HepG2 (cell line): ENCODE data around the gene RERE. TPM values are rescaled to one million over a fixed set of nuclear protein-coding genes. Genes with fewer than 3 reads are reported as not detected.
A peak's percentile ranks its signal among the peaks of the same experiment; 100 is the strongest.

Experiments used
- ATAC-seq: fragments of 200-7000 bp; cut with Tn5 transposase; 3 replicates; pipeline ENCODE4 v1.9.1; 2020; ENCODE audit warnings: mild to moderate bottlenecking, moderate library complexity
- BruUV-seq: library from RNA; stranded (reverse); fragments of 400-500 nt; replicated peaks from 2 replicates; lab custom pipeline; 2021; lab: Mats Ljungman, UMichigan
- CTCF ChIA-PET: fragments of 300-600 bp; formaldehyde crosslinking; extraction: SDS; loops from one replicate; lab custom pipeline; 2021; ENCODE audit warnings: low total read pairs, inconsistent platforms, low intra/inter-chr PET ratio; lab: Yijun Ruan, JAX
- POLR2A ChIA-PET: fragments of 350-600 bp; sonication (Branson Sonifier 250); formaldehyde crosslinking; loops from one replicate; lab custom pipeline; 2020; ENCODE audit warnings: antibody characterized with exemption, inconsistent platforms; lab: Yijun Ruan, JAX
- DNase-seq: peaks from one replicate; pipeline ENCODE4 v3.0.0-alpha.2; 2015; ENCODE audit warnings: low spot score
- FAIRE-seq: peaks from 3 replicates; lab custom pipeline; 2011; peaks lifted over from hg19 to GRCh38; lab: Jason Lieb, UNC
- H2AFZ ChIP-seq: one replicate; pipeline ENCODE4 v1.6.1; 2011; ENCODE audit warnings: low read length, inconsistent platforms
- H3K27ac ChIP-seq: fragments of 300-600 bp; 3 replicates; pipeline ENCODE4 v1.8.0; 2011; ENCODE audit warnings: mixed run types, mild to moderate bottlenecking, mixed read lengths, low read length, inconsistent platforms; ENCODE audit not compliant: insufficient read depth; ENCODE audit errors: extremely low read length
- H3K27me3 ChIP-seq, 2 experiments: fragments of 200-600 bp in 1 of 2; 2 replicates in 1 of 2; 3 replicates in 1 of 2; pipeline versions ENCODE4 v1.6.0 to v1.8.0; 2011; ENCODE audit warnings: low read length in 2 of 2, mild to moderate bottlenecking in 2 of 2, moderate library complexity in 2 of 2, inconsistent platforms in 1 of 2; ENCODE audit not compliant: insufficient read depth in 2 of 2, control insufficient read depth in 1 of 2
- H3K36me3 ChIP-seq, 2 experiments: fragments of 200-600 bp in 1 of 2; replicated peaks in 1 of 2; 2 replicates in 1 of 2; 3 replicates in 1 of 2; pipeline versions ENCODE4 v1.5.1 to v1.8.0; 2011; ENCODE audit warnings: low read length in 2 of 2, inconsistent platforms in 1 of 2; ENCODE audit not compliant: insufficient read depth in 2 of 2, control insufficient read depth in 1 of 2
- H3K4me1 ChIP-seq: 2 replicates; pipeline ENCODE4 v1.5.1; 2012; ENCODE audit warnings: low read length, inconsistent platforms; ENCODE audit not compliant: insufficient read depth
- H3K4me2 ChIP-seq: 2 replicates; pipeline ENCODE4 v1.6.0; 2011; ENCODE audit warnings: low read depth, low read length, inconsistent platforms
- H3K4me3 ChIP-seq, 3 experiments: fragments of 200-600 bp in 1 of 3; sonication (generic), shearing (Covaris generic) in 1 of 3; replicated peaks in 1 of 3; 2 replicates each; pipeline ENCODE4 v1.5.1; 2011 to 2016; ENCODE audit warnings: low read length in 3 of 3, inconsistent platforms in 2 of 3, low read depth in 2 of 3, mild to moderate bottlenecking in 2 of 3, control low read depth in 1 of 3, mixed read lengths in 1 of 3; ENCODE audit not compliant: insufficient read depth in 1 of 3
- H3K79me2 ChIP-seq: one replicate; pipeline ENCODE4 v1.6.1; 2011; ENCODE audit warnings: low read length, inconsistent platforms; ENCODE audit not compliant: insufficient read depth
- H3K9ac ChIP-seq: 2 replicates; pipeline ENCODE4 v1.6.0; 2011; ENCODE audit warnings: mild to moderate bottlenecking, low read depth, low read length, inconsistent platforms; ENCODE audit not compliant: insufficient read depth
- H3K9me3 ChIP-seq: 2 replicates; pipeline ENCODE4 v1.5.1; 2012; ENCODE audit warnings: mild to moderate bottlenecking, low read length
- H4K20me1 ChIP-seq: 2 replicates; pipeline ENCODE4 v1.6.0; 2011; ENCODE audit warnings: inconsistent platforms, mild to moderate bottlenecking, low read length, moderate library complexity; ENCODE audit not compliant: insufficient read depth
- FOXP1 ChIP-seq, 2 experiments: fragments of 450-650 bp in 1 of 2; IDR thresholded peaks; 2 replicates each; pipeline ENCODE4 v1.6.1; 2017 to 2018; ENCODE audit warnings: antibody characterized with exemption in 1 of 2
- RBM22 ChIP-seq: fragments of 200-400 bp; formaldehyde crosslinking; optimal IDR thresholded peaks from 2 replicates; pipeline ENCODE3; 2017; ENCODE audit warnings: mild to moderate bottlenecking, low read length, moderate library complexity
- SNRNP70 ChIP-seq: fragments of 200-400 bp; formaldehyde crosslinking; IDR thresholded peaks from 2 replicates; pipeline ENCODE4 v1.6.1; 2017; ENCODE audit warnings: mild to moderate bottlenecking, low read depth, low read length, moderate library complexity
- WGBS: methylation state at CpG from one replicate; pipeline ENCODE4 v1.1.6; 2017; ENCODE audit warnings: low lambda C conversion rate; 5-methylcytosine and 5-hydroxymethylcytosine counted together
- in situ Hi-C: cut with HindIII; loops from 2 replicates; pipeline ENCODE4 v1.10.0; 2017; ENCODE audit warnings: low pct_unique_long_range_greater_than_20kb; ENCODE audit not compliant: extremely low pct_ligation_motif_present
- intact Hi-C: fragments of 100-400 bp; cut with micrococcal nuclease; formaldehyde crosslinking; loops from one replicate; pipeline ENCODE4 v1.10.0; 2022; ENCODE audit not compliant: unreplicated experiment
- polyA plus RNA-seq, 8 experiments: library from polyadenylated mRNA; depleted of rRNA in 3 of 8; stranded (reverse) in 7 of 8; unstranded in 1 of 8; fragments of >200 nt; fragmentation: Illumina TruSeq in 4 of 8; extraction: Trizol in 4 of 8; gene quantifications; 2 replicates each; pipeline versions ENCODE4 v1.2.1 to v1.2.3, GENCODE V29; 2011 to 2016; ENCODE audit warnings: low read depth in 4 of 8, missing spikeins in 1 of 8, mixed read lengths in 1 of 8; ENCODE audit not compliant: insufficient read depth in 1 of 8
- total RNA-seq, 5 experiments: library from RNA; depleted of rRNA; stranded (reverse); fragments of >200 nt; fragmentation: Illumina TruSeq; extraction: Trizol; gene quantifications; 2 replicates each; pipeline ENCODE4 v1.2.3, GENCODE V29; 2016; ENCODE audit warnings: low read depth in 1 of 5
- TF ChIP-seq, protein P1 (sequence below): IDR thresholded peaks from 2 replicates; pipeline ENCODE4 v1.6.1; 2012; ENCODE audit warnings: low read depth, low read length, improper control_type of control experiment
- TF ChIP-seq, protein P2 (sequence below): sonication (generic); formaldehyde crosslinking; IDR thresholded peaks from 2 replicates; pipeline ENCODE4 v1.4.0; 2020; ENCODE audit warnings: missing genetic modification reagents

Gene RERE
- total and polyA plus RNA-seq, 2 of the 13 experiments (the other 11 are each of a cell fraction or from before 2014, with no cell fraction given): 18.3 to 21.9 TPM

DNA sequence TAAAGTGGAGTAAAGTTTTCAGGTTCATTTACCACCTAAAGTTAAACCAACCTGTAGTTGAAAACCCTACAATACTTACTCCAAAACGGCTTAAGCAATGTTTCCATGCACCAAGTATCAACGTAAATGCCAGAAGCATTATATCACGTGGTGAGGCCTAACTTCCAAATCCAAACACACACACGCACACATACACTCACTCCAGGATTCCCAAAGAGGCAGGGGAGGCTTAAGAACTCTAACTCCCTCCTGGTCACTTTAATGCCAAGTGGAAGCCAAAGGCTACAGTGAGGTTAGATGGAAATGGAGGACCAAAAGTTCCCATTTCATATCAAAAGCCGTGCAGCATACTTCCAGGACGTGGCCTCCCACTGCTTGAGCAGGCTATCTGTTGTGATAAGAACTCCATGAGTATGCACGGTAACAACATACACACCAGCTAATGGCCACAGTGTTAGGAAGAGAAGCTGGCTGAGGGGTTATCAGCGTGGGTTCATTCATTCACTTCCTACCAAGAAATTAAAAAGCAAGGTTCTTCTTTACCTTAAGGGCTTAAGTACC is 275.4 kb downstream of the RERE start:
- H3K4me2 ChIP-seq: no peak overlapping the region
- peaks cover 17% of the 10 kb centered on the region for H3K79me2 ChIP-seq
- peaks cover 19 to 40% of the 10 kb centered on the region in 2 experiments for H3K36me3 ChIP-seq
- FAIRE-seq (no peak), ATAC-seq (no peak), DNase-seq (no peak)
- intact Hi-C loops: no loop called here
- peaks cover 22% of the 10 kb centered on the region for H3K4me1 ChIP-seq
- H3K4me3 ChIP-seq: no peak overlapping the region
- ChIA-PET POLR2A (no interaction called here), CTCF (no interaction called here)
- 98% methylated on average over 8 of the region's 8 CpGs for WGBS
- no peak overlapping the region for H3K27ac ChIP-seq
- TF ChIP-seq RBM22: peak; percentile 65
- TF ChIP-seq SNRNP70: no peak
- TF ChIP-seq, protein P1, sequence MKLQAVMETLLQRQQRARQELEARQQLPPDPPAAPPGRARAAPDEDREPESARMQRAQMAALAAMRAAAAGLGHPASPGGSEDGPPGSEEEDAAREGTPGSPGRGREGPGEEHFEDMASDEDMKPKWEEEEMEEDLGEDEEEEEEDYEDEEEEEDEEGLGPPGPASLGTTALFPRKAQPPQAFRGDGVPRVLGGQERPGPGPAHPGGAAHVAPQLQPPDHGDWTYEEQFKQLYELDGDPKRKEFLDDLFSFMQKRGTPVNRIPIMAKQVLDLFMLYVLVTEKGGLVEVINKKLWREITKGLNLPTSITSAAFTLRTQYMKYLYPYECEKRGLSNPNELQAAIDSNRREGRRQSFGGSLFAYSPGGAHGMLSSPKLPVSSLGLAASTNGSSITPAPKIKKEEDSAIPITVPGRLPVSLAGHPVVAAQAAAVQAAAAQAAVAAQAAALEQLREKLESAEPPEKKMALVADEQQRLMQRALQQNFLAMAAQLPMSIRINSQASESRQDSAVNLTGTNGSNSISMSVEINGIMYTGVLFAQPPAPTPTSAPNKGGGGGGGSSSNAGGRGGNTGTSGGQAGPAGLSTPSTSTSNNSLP: no peak
- no peak for TF ChIP-seq FOXP1 (IDR thresholded peaks at IDR 0.05)
- no peak for TF ChIP-seq FOXP1 (CRISPR knock-in tag; IDR thresholded peaks at IDR 0.05)
- TF ChIP-seq, protein P2, sequence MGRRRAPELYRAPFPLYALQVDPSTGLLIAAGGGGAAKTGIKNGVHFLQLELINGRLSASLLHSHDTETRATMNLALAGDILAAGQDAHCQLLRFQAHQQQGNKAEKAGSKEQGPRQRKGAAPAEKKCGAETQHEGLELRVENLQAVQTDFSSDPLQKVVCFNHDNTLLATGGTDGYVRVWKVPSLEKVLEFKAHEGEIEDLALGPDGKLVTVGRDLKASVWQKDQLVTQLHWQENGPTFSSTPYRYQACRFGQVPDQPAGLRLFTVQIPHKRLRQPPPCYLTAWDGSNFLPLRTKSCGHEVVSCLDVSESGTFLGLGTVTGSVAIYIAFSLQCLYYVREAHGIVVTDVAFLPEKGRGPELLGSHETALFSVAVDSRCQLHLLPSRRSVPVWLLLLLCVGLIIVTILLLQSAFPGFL (CRISPR knock-in tag): no peak
- H3K27me3 ChIP-seq: no peaks in the 10 kb centered on the region
- no TSS peak for BruUV-seq
- H3K9ac ChIP-seq: no peak overlapping the region
- in situ Hi-C loops: no loop called here
- H2AFZ ChIP-seq: no peak overlapping the region
- H4K20me1 ChIP-seq: no peaks in the 10 kb centered on the region; the same call in none of the 2 replicates
- no peaks in the 10 kb centered on the region for H3K9me3 ChIP-seq
